Neural progenitor cell (in vitro differentiated cells): Measurements from ENCODE around the gene SERPINE1. TPM values are rescaled to one million over a fixed set of nuclear protein-coding genes. Genes with fewer than 3 reads are reported as not detected.
A peak's percentile ranks its signal among the peaks of the same experiment; 100 is the strongest.
"Not testable (repeated sequence)": the region's sequence is repeated elsewhere in the genome, so short reads cannot be mapped to it uniquely, and the experiment has no call there.

Experiments used
- DNase-seq: peaks from one replicate; pipeline ENCODE4 v3.0.0-alpha.2; 2016; ENCODE audit warnings: low spot score
- H2AFZ ChIP-seq: fragments of 200-600 bp; sonication (generic); replicated peaks from 2 replicates; pipeline ENCODE4 v1.6.1; 2016; ENCODE audit warnings: antibody characterized with exemption
- H3F3A ChIP-seq: fragments of 200-600 bp; sonication (generic); 2 replicates; pipeline ENCODE4 v1.6.1; 2016; ENCODE audit warnings: antibody characterized with exemption, low read depth
- H3K27ac ChIP-seq: fragments of 200-600 bp; sonication (generic); 2 replicates; pipeline ENCODE4 v1.5.1; 2016; ENCODE audit warnings: mild to moderate bottlenecking
- H3K27me3 ChIP-seq: fragments of 200-600 bp; sonication (generic); 2 replicates; pipeline ENCODE4 v1.6.1; 2016; ENCODE audit warnings: mild to moderate bottlenecking, moderate library complexity
- H3K36me3 ChIP-seq: fragments of 200-600 bp; sonication (generic); 2 replicates; pipeline ENCODE4 v1.5.1; 2016
- H3K4me1 ChIP-seq: fragments of 200-600 bp; sonication (generic); 2 replicates; pipeline ENCODE4 v1.6.1; 2016; ENCODE audit warnings: mixed run types
- H3K4me2 ChIP-seq: fragments of 200-600 bp; sonication (generic); 2 replicates; pipeline ENCODE4 v1.6.1; 2016
- H3K4me3 ChIP-seq: fragments of 200-600 bp; sonication (generic); 2 replicates; pipeline ENCODE4 v1.5.1; 2016
- H3K79me2 ChIP-seq: fragments of 200-600 bp; sonication (generic); 2 replicates; pipeline ENCODE4 v1.6.1; 2016; ENCODE audit warnings: low read depth
- H3K9ac ChIP-seq: fragments of 200-600 bp; sonication (generic); 2 replicates; pipeline ENCODE4 v1.6.1; 2016
- H3K9me3 ChIP-seq: fragments of 200-600 bp; sonication (generic); 2 replicates; pipeline ENCODE4 v1.5.1; 2016; ENCODE audit warnings: low read depth
- H4K20me1 ChIP-seq: fragments of 200-600 bp; sonication (generic); 2 replicates; pipeline ENCODE4 v1.6.1; 2016; ENCODE audit warnings: low read depth
- H3K27ac Mint-ChIP-seq: 3 replicates; pipeline ENCODE4 v1.8.0; 2021; ENCODE audit warnings: mixed read lengths
- H3K27me3 Mint-ChIP-seq: 2 replicates; pipeline ENCODE4 v1.8.0; 2022; ENCODE audit warnings: low read depth, mild to moderate bottlenecking, inconsistent platforms, moderate library complexity, mixed read lengths; ENCODE audit not compliant: insufficient read depth
- H3K36me3 Mint-ChIP-seq: 3 replicates; pipeline ENCODE4 v1.8.0; 2021; ENCODE audit warnings: mixed read lengths
- H3K4me1 Mint-ChIP-seq: 3 replicates; pipeline ENCODE4 v1.8.0; 2021; ENCODE audit warnings: mixed read lengths
- H3K4me3 Mint-ChIP-seq: 3 replicates; pipeline ENCODE4 v1.8.0; 2021; ENCODE audit warnings: mild to moderate bottlenecking, moderate library complexity, mixed read lengths
- H3K9me3 Mint-ChIP-seq: 3 replicates; pipeline ENCODE4 v1.8.0; 2020; ENCODE audit warnings: mixed read lengths
- EZH2 ChIP-seq: fragments of 200-600 bp; sonication (generic); IDR thresholded peaks from 2 replicates; pipeline ENCODE4 v1.6.1; 2017; ENCODE audit warnings: antibody characterized with exemption, mild to moderate bottlenecking, moderate library complexity
- EZH2phosphoT487 ChIP-seq: fragments of 200-600 bp; sonication (generic); IDR thresholded peaks from 2 replicates; pipeline ENCODE4 v1.6.1; 2017; ENCODE audit warnings: antibody characterized with exemption
- total RNA-seq: library from RNA; depleted of rRNA; stranded (reverse); fragments of >200 nt; gene quantifications from 2 replicates; pipeline ENCODE4 v1.2.3, GENCODE V29; 2015; ENCODE audit warnings: low replicate concordance
- TF ChIP-seq, protein P1 (sequence below): fragments of 200-600 bp; sonication (generic); IDR thresholded peaks from 2 replicates; pipeline ENCODE4 v1.5.1; 2017; ENCODE audit warnings: antibody characterized with exemption, mild to moderate bottlenecking

Gene SERPINE1
- total RNA-seq, 1 donor from 2014 or later, result not detected

DNA sequence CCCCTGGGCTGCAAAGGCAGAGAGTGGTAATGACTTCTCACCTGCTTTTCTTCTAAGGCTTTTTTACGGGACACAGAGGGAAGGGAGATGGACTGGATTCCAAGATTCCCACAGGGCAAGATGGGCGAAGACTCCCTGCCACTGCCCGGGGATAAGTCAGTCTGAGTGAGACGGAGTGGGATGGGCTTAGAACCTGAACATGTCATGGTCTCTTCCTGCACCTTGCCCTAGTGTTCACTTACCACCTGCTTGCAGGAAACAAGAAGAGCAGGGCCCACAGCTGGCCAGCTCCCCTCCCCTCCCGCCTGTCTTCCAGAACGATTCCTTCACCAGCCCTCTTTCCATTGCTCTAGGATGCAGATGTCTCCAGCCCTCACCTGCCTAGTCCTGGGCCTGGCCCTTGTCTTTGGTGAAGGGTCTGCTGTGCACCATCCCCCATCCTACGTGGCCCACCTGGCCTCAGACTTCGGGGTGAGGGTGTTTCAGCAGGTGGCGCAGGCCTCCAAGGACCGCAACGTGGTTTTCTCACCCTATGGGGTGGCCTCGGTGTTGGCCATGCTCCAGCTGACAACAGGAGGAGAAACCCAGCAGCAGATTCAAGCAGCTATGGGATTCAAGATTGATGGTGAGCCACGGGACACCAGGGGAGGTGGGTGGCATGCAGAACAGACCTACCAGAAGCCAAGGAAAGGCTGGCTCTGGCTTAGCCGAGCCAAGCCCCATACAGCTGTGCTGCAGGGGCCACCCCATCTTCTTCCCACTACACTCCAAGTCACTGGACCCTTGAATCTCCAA, 1.3 kb downstream of the SERPINE1 start:
- Histone ChIP-seq H4K20me1 (no peaks in the 10 kb centered on the region), H2AFZ (no peak overlapping the region), H3K9ac (no peak overlapping the region), H3K4me2 (no peak overlapping the region), H3F3A (peaks cover 13% of the 10 kb centered on the region), H3K36me3 (no peaks in the 10 kb centered on the region), H3K27ac (no peak overlapping the region), H3K4me3 (no peak overlapping the region), H3K79me2 (no peaks in the 10 kb centered on the region), H3K27me3 (no peaks in the 10 kb centered on the region), H3K4me1 (peaks cover 15% of the 10 kb centered on the region), H3K9me3 (no peaks in the 10 kb centered on the region)
- Mint-ChIP-seq H3K36me3 (peaks cover 2% of the 10 kb centered on the region), H3K9me3 (peaks cover 10% of the 10 kb centered on the region), H3K4me3 (peak overlapping the region; percentile 18), H3K27ac (no peak overlapping the region), H3K4me1 (peaks cover 30% of the 10 kb centered on the region), H3K27me3 (peaks cover 14% of the 10 kb centered on the region)
- TF ChIP-seq, protein P1, sequence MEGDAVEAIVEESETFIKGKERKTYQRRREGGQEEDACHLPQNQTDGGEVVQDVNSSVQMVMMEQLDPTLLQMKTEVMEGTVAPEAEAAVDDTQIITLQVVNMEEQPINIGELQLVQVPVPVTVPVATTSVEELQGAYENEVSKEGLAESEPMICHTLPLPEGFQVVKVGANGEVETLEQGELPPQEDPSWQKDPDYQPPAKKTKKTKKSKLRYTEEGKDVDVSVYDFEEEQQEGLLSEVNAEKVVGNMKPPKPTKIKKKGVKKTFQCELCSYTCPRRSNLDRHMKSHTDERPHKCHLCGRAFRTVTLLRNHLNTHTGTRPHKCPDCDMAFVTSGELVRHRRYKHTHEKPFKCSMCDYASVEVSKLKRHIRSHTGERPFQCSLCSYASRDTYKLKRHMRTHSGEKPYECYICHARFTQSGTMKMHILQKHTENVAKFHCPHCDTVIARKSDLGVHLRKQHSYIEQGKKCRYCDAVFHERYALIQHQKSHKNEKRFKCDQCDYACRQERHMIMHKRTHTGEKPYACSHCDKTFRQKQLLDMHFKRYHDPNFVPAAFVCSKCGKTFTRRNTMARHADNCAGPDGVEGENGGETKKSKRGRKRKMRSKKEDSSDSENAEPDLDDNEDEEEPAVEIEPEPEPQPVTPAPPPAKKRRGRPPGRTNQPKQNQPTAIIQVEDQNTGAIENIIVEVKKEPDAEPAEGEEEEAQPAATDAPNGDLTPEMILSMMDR, result no peak
- TF ChIP-seq EZH2phosphoT487, result no peak
- no peak for TF ChIP-seq EZH2
- no peak for DNase-seq

DNA sequence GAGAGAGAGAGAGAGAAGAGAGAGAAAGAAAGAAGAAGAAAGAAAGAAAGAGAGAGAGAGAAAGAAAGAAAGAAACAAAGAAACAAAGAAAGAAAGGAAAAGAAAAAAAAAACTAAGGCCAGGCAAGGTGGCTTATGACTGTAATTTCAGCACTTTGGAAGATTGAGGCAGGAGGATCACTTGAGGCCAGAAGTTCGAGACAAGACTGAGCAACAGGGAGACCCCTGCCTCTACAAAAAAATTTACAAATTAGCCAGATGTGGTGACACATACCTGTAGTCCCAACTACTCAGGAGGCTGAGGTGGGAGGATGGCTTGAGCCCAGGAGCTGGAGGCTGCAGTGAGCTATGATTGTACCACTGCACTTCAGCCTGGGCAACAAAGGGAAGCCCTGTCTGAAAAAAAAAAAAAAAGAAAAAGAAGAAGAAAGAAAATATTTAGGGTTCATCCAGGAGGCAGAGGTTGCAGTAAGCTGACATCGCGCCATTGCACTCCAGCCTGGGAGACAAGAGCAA, 2.8 kb downstream of the SERPINE1 start:
- Mint-ChIP-seq H3K27me3 (peaks cover 16% of the 10 kb centered on the region), H3K4me1 (peaks cover 40% of the 10 kb centered on the region), H3K27ac (no peak overlapping the region), H3K36me3 (peaks cover 2% of the 10 kb centered on the region), H3K9me3 (peaks cover 10% of the 10 kb centered on the region), H3K4me3 (no peak overlapping the region)
- no peak overlapping the region for H2AFZ ChIP-seq
- DNase-seq, result no peak
- H3K27me3 ChIP-seq, result no peaks in the 10 kb centered on the region
- TF ChIP-seq EZH2phosphoT487 (no peak), EZH2 (no peak)
- TF ChIP-seq, protein P1, result no peak
- H3K4me2 ChIP-seq, result no peak overlapping the region
- no peaks in the 10 kb centered on the region for H3K9me3 ChIP-seq
- no peak overlapping the region for H3K27ac ChIP-seq
- H4K20me1 ChIP-seq, result no peaks in the 10 kb centered on the region
- H3K36me3 ChIP-seq, result no peaks in the 10 kb centered on the region
- H3K79me2 ChIP-seq, result no peaks in the 10 kb centered on the region
- peaks cover 23% of the 10 kb centered on the region for H3F3A ChIP-seq
- H3K4me1 ChIP-seq, result peaks cover 27% of the 10 kb centered on the region
- H3K4me3 ChIP-seq, result no peak overlapping the region
- H3K9ac ChIP-seq, result no peak overlapping the region

DNA sequence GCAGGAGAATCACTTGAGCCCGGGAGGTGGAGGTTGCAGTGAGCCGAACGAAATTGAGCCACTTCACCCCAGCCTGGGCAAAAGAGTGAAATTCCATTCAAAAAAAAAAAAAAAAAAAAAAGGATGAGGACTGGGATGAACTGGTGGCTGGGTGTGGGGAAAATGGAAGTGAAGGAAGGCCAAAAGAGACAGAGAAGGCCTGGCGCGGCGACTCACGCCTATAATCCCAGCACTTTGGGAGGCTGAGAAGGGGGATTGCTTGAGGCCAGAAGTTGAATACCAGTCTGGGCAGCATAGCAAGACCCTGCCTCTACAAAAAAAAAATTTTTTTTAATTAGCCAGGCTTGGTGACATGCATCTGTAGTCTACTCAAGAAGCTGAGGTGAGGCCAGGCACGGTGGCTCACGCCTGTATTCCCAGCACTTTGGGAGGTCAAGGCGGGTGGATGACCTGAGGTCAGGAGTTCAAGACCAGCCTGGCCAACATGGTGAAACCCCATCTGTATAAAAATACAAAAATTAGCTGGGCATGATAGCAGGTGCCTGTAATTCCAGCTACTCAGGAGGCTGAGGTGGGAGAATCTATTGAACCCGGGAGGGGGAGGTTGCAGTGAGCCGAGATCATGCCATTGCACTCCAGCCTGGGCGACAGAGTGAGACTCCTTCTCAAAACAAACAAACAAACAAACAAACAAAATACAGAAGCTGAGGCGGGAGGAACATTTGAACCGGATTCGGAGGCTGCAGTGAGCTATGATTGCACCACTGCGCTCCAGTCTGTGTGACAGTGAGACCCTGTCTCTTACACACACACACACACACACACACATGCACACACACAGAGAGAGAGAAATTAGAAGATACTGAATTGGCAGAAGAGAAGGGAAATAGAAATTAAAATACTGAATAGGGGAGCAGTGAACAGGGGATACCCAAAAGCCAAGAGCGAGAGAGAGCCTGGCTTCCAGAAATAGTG, 6.0 kb downstream of the SERPINE1 start:
- not testable (repeated sequence) for H3K36me3 ChIP-seq, H3K79me2 ChIP-seq, H3K27me3 Mint-ChIP-seq, H3K27ac ChIP-seq, H4K20me1 ChIP-seq, H3K4me3 Mint-ChIP-seq, H3K36me3 Mint-ChIP-seq, H3K4me2 ChIP-seq, H3K9me3 Mint-ChIP-seq, H3K27ac Mint-ChIP-seq, H3K9me3 ChIP-seq, H2AFZ ChIP-seq, H3K9ac ChIP-seq, H3K4me3 ChIP-seq, H3K27me3 ChIP-seq, DNase-seq
- peaks cover 22% of the 10 kb centered on the region for H3K4me1 ChIP-seq
- H3F3A ChIP-seq, result peaks cover 14% of the 10 kb centered on the region
- peaks cover 28% of the 10 kb centered on the region for H3K4me1 Mint-ChIP-seq
